HepG2 (cell line): ENCODE measurements around the gene NIBAN1. TPM values are rescaled to one million over a fixed set of nuclear protein-coding genes. Genes with fewer than 3 reads are reported as not detected.

ENCODE experiments used
- ATAC-seq: fragments of 200-7000 bp; cut with Tn5 transposase; 3 replicates; pipeline ENCODE4 v1.9.1; 2020; ENCODE audit warnings: mild to moderate bottlenecking, moderate library complexity
- BruUV-seq: library from RNA; stranded (reverse); fragments of 400-500 nt; replicated peaks from 2 replicates; lab custom pipeline; 2021; lab: Mats Ljungman, UMichigan
- CTCF ChIA-PET: fragments of 300-600 bp; formaldehyde crosslinking; extraction: SDS; loops from one replicate; lab custom pipeline; 2021; ENCODE audit warnings: low total read pairs, inconsistent platforms, low intra/inter-chr PET ratio; lab: Yijun Ruan, JAX
- POLR2A ChIA-PET: fragments of 350-600 bp; sonication (Branson Sonifier 250); formaldehyde crosslinking; loops from one replicate; lab custom pipeline; 2020; ENCODE audit warnings: antibody characterized with exemption, inconsistent platforms; lab: Yijun Ruan, JAX
- DNase-seq: peaks from one replicate; pipeline ENCODE4 v3.0.0-alpha.2; 2015; ENCODE audit warnings: low spot score
- FAIRE-seq: peaks from 3 replicates; lab custom pipeline; 2011; peaks lifted over from hg19 to GRCh38; lab: Jason Lieb, UNC
- H2AFZ ChIP-seq: one replicate; pipeline ENCODE4 v1.6.1; 2011; ENCODE audit warnings: low read length, inconsistent platforms
- H3K27ac ChIP-seq: fragments of 300-600 bp; 3 replicates; pipeline ENCODE4 v1.8.0; 2011; ENCODE audit warnings: mixed run types, mild to moderate bottlenecking, mixed read lengths, low read length, inconsistent platforms; ENCODE audit not compliant: insufficient read depth; ENCODE audit errors: extremely low read length
- H3K27me3 ChIP-seq, 2 experiments: fragments of 200-600 bp in 1 of 2; 2 replicates in 1 of 2; 3 replicates in 1 of 2; pipeline versions ENCODE4 v1.6.0 to v1.8.0; 2011; ENCODE audit warnings: low read length in 2 of 2, mild to moderate bottlenecking in 2 of 2, moderate library complexity in 2 of 2, inconsistent platforms in 1 of 2; ENCODE audit not compliant: insufficient read depth in 2 of 2, control insufficient read depth in 1 of 2
- H3K36me3 ChIP-seq, 2 experiments: fragments of 200-600 bp in 1 of 2; replicated peaks in 1 of 2; 2 replicates in 1 of 2; 3 replicates in 1 of 2; pipeline versions ENCODE4 v1.5.1 to v1.8.0; 2011; ENCODE audit warnings: low read length in 2 of 2, inconsistent platforms in 1 of 2; ENCODE audit not compliant: insufficient read depth in 2 of 2, control insufficient read depth in 1 of 2
- H3K4me1 ChIP-seq: 2 replicates; pipeline ENCODE4 v1.5.1; 2012; ENCODE audit warnings: low read length, inconsistent platforms; ENCODE audit not compliant: insufficient read depth
- H3K4me2 ChIP-seq: 2 replicates; pipeline ENCODE4 v1.6.0; 2011; ENCODE audit warnings: low read depth, low read length, inconsistent platforms
- H3K4me3 ChIP-seq, 3 experiments: fragments of 200-600 bp in 1 of 3; sonication (generic), shearing (Covaris generic) in 1 of 3; replicated peaks in 1 of 3; 2 replicates each; pipeline ENCODE4 v1.5.1; 2011 to 2016; ENCODE audit warnings: low read length in 3 of 3, inconsistent platforms in 2 of 3, low read depth in 2 of 3, mild to moderate bottlenecking in 2 of 3, control low read depth in 1 of 3, mixed read lengths in 1 of 3; ENCODE audit not compliant: insufficient read depth in 1 of 3
- H3K79me2 ChIP-seq: one replicate; pipeline ENCODE4 v1.6.1; 2011; ENCODE audit warnings: low read length, inconsistent platforms; ENCODE audit not compliant: insufficient read depth
- H3K9ac ChIP-seq: 2 replicates; pipeline ENCODE4 v1.6.0; 2011; ENCODE audit warnings: mild to moderate bottlenecking, low read depth, low read length, inconsistent platforms; ENCODE audit not compliant: insufficient read depth
- H3K9me3 ChIP-seq: 2 replicates; pipeline ENCODE4 v1.5.1; 2012; ENCODE audit warnings: mild to moderate bottlenecking, low read length
- H4K20me1 ChIP-seq: 2 replicates; pipeline ENCODE4 v1.6.0; 2011; ENCODE audit warnings: inconsistent platforms, mild to moderate bottlenecking, low read length, moderate library complexity; ENCODE audit not compliant: insufficient read depth
- CTCF ChIP-seq: sonication (generic); formaldehyde crosslinking; IDR thresholded peaks from 2 replicates; pipeline ENCODE4 v1.5.0; 2020; ENCODE audit warnings: mild to moderate bottlenecking, missing genetic modification reagents, moderate library complexity
- GATAD2A ChIP-seq: IDR thresholded peaks from 2 replicates; pipeline ENCODE4 v1.6.1; 2016
- HDAC2 ChIP-seq: sonication (generic); formaldehyde crosslinking; IDR thresholded peaks from 2 replicates; pipeline ENCODE4 v1.4.0; 2020; ENCODE audit warnings: missing genetic modification reagents
- RAD21 ChIP-seq: fragments of 450-650 bp; formaldehyde crosslinking; IDR thresholded peaks from 2 replicates; pipeline ENCODE4 v1.5.0; 2020; ENCODE audit warnings: mild to moderate bottlenecking
- SMC3 ChIP-seq: IDR thresholded peaks from 2 replicates; pipeline ENCODE4 v1.6.1; 2011; ENCODE audit warnings: low read length, improper control_type of control experiment
- STAG1 ChIP-seq: sonication (generic); formaldehyde crosslinking; IDR thresholded peaks from 2 replicates; pipeline ENCODE4 v1.4.0; 2020; ENCODE audit warnings: missing genetic modification reagents
- XRCC5 ChIP-seq: fragments of 200-400 bp; formaldehyde crosslinking; optimal IDR thresholded peaks from 2 replicates; pipeline ENCODE3; 2017; ENCODE audit warnings: mild to moderate bottlenecking, low read length
- WGBS: methylation state at CpG from one replicate; pipeline ENCODE4 v1.1.6; 2017; ENCODE audit warnings: low lambda C conversion rate; 5-methylcytosine and 5-hydroxymethylcytosine counted together
- in situ Hi-C: cut with HindIII; loops from 2 replicates; pipeline ENCODE4 v1.10.0; 2017; ENCODE audit warnings: low pct_unique_long_range_greater_than_20kb; ENCODE audit not compliant: extremely low pct_ligation_motif_present
- intact Hi-C: fragments of 100-400 bp; cut with micrococcal nuclease; formaldehyde crosslinking; loops from one replicate; pipeline ENCODE4 v1.10.0; 2022; ENCODE audit not compliant: unreplicated experiment
- polyA plus RNA-seq, 8 experiments: library from polyadenylated mRNA; depleted of rRNA in 3 of 8; stranded (reverse) in 7 of 8; unstranded in 1 of 8; fragments of >200 nt; fragmentation: Illumina TruSeq in 4 of 8; extraction: Trizol in 4 of 8; gene quantifications; 2 replicates each; pipeline versions ENCODE4 v1.2.1 to v1.2.3, GENCODE V29; 2011 to 2016; ENCODE audit warnings: low read depth in 4 of 8, missing spikeins in 1 of 8, mixed read lengths in 1 of 8; ENCODE audit not compliant: insufficient read depth in 1 of 8
- total RNA-seq, 5 experiments: library from RNA; depleted of rRNA; stranded (reverse); fragments of >200 nt; fragmentation: Illumina TruSeq; extraction: Trizol; gene quantifications; 2 replicates each; pipeline ENCODE4 v1.2.3, GENCODE V29; 2016; ENCODE audit warnings: low read depth in 1 of 5
- TF ChIP-seq, protein P1 (sequence below), 2 experiments: sonication (generic) in 1 of 2; formaldehyde crosslinking in 1 of 2; IDR thresholded peaks; 2 replicates each; pipeline versions ENCODE4 v1.4.0 to v1.6.1; 2018 to 2020; ENCODE audit warnings: missing genetic modification reagents in 2 of 2, borderline replicate concordance in 1 of 2, low read depth in 1 of 2, mild to moderate bottlenecking in 1 of 2, missing biosample characterization in 1 of 2
- TF ChIP-seq, protein P2 (sequence below): sonication (generic); formaldehyde crosslinking; IDR thresholded peaks from 2 replicates; pipeline ENCODE4 v1.5.0; 2020; ENCODE audit warnings: mild to moderate bottlenecking, missing genetic modification reagents
- TF ChIP-seq, protein P3 (sequence below): fragments of 450-650 bp; IDR thresholded peaks from 2 replicates; pipeline ENCODE4 v1.6.1; 2017

NIBAN1 gene
- total and polyA plus RNA-seq, 2 of the 13 experiments (the other 11 are each of a cell fraction or from before 2014, with no cell fraction given) = not detected

- no peaks in the 10 kb centered on the region for H3K79me2 ChIP-seq
- intact Hi-C loops = loop anchor here (1.0 kb wide), 2 partner anchors 177 to 188 kb away; no protein-coding TSS in a partner anchor
- H2AFZ ChIP-seq = no peak overlapping the region
- no peaks in the 10 kb centered on the region for H3K36me3 ChIP-seq
- BruUV-seq = no TSS peak
- FAIRE-seq = peak; percentile 87
- H3K4me3 ChIP-seq = no peak overlapping the region
- ATAC-seq = peak; percentile 98
- TF ChIP-seq, protein P1, sequence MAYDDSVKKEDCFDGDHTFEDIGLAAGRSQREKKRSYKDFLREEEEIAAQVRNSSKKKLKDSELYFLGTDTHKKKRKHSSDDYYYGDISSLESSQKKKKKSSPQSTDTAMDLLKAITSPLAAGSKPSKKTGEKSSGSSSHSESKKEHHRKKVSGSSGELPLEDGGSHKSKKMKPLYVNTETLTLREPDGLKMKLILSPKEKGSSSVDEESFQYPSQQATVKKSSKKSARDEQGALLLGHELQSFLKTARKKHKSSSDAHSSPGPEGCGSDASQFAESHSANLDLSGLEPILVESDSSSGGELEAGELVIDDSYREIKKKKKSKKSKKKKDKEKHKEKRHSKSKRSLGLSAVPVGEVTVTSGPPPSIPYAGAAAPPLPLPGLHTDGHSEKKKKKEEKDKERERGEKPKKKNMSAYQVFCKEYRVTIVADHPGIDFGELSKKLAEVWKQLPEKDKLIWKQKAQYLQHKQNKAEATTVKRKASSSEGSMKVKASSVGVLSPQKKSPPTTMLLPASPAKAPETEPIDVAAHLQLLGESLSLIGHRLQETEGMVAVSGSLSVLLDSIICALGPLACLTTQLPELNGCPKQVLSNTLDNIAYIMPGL (CRISPR knock-in tag; IDR thresholded peaks at IDR 0.05; ENCODE audit: borderline replicate concordance in 1 of 2, low read depth in 1 of 2) = 0 out of 4 replicates have a peak, but pooled peaks of 1 of the 2 experiments have one; percentile 21
- TF ChIP-seq STAG1 (peak; percentile 80), HDAC2 (CRISPR knock-in tag) (no peak), SMC3 (peak; percentile 76), RAD21 (CRISPR knock-in tag) (peak; percentile 59), XRCC5 (peak; percentile 28), CTCF (CRISPR knock-in tag) (peak; percentile 82), GATAD2A (CRISPR knock-in tag) (0 out of 2 replicates have a peak, but pooled peaks have one; percentile 21)
- TF ChIP-seq, protein P2, sequence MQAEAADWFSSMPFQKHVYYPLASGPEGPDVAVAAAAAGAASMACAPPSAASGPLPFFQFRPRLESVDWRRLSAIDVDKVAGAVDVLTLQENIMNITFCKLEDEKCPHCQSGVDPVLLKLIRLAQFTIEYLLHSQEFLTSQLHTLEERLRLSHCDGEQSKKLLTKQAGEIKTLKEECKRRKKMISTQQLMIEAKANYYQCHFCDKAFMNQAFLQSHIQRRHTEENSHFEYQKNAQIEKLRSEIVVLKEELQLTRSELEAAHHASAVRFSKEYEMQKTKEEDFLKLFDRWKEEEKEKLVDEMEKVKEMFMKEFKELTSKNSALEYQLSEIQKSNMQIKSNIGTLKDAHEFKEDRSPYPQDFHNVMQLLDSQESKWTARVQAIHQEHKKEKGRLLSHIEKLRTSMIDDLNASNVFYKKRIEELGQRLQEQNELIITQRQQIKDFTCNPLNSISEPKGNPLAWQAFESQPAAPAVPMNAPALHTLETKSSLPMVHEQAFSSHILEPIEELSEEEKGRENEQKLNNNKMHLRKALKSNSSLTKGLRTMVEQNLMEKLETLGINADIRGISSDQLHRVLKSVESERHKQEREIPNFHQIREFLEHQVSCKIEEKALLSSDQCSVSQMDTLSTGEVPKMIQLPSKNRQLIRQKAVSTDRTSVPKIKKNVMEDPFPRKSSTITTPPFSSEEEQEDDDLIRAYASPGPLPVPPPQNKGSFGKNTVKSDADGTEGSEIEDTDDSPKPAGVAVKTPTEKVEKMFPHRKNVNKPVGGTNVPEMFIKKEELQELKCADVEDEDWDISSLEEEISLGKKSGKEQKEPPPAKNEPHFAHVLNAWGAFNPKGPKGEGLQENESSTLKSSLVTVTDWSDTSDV (CRISPR knock-in tag) = no peak
- TF ChIP-seq, protein P3, sequence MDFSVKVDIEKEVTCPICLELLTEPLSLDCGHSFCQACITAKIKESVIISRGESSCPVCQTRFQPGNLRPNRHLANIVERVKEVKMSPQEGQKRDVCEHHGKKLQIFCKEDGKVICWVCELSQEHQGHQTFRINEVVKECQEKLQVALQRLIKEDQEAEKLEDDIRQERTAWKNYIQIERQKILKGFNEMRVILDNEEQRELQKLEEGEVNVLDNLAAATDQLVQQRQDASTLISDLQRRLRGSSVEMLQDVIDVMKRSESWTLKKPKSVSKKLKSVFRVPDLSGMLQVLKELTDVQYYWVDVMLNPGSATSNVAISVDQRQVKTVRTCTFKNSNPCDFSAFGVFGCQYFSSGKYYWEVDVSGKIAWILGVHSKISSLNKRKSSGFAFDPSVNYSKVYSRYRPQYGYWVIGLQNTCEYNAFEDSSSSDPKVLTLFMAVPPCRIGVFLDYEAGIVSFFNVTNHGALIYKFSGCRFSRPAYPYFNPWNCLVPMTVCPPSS = no peak
- in situ Hi-C loops = loop anchor here (5.0 kb wide), 1 partner anchor 175 kb away; no protein-coding TSS in a partner anchor
- no peaks in the 10 kb centered on the region for H4K20me1 ChIP-seq
- ChIA-PET POLR2A (no interaction called here), CTCF (interaction anchor here (2.5 kb wide), 1 partner anchor 177 kb away, joined by 51 read pairs; no protein-coding TSS in a partner anchor)
- 39% methylated on average over 14 of the region's 14 CpGs for WGBS
- no peak overlapping the region for H3K9ac ChIP-seq
- H3K9me3 ChIP-seq = no peaks in the 10 kb centered on the region
- H3K27ac ChIP-seq = no peak overlapping the region
- no peak overlapping the region for H3K4me2 ChIP-seq
- no peaks in the 10 kb centered on the region for H3K27me3 ChIP-seq
- peak; percentile 42 for DNase-seq
- no peaks in the 10 kb centered on the region for H3K4me1 ChIP-seq
Measured at GRCh38 chr1:184982002-184982954, 8.0 kb upstream of the NIBAN1 start.
